ENCODE measurements around the gene MOB2.
A peak's percentile ranks its signal among the peaks of the same experiment; 100 is the strongest.

Gene MOB2

DNA sequence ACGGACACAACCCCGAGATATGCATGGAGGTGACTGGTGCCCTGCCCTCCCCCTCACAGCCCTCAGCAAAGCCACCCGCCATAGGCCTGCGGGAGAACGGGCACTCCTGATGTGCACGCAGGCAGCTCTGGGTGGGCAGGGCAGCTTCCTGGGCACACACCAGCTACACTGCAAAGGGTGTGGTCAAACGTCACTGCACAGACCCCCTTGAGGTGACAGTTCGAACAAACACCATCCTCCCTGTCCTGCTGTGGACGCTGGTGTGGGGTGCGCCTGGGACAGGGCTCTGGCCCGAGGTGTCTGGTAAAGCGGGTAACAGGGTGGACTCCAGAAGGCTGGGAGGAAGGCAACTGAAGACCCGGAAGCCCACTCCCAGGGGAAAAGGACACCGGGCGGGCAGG, 21.9 kb upstream of the MOB2 start:
- Histone ChIP-seq H4K91ac (ENCODE audit: low read depth, low read length) (no peak overlapping the region), H3K36me3 (ENCODE audit: control insufficient read depth in 1 of 2, insufficient read depth in 2 of 2, low read length in 2 of 2) (no peaks in the 10 kb centered on the region), H2BK12ac (ENCODE audit: low read length) (no peak overlapping the region), H2BK120ac (ENCODE audit: insufficient read depth, low read length, poor library complexity) (no peak overlapping the region), H3K79me2 (ENCODE audit: control insufficient read depth, insufficient read depth, low read length, poor library complexity) (peaks cover 4% of the 10 kb centered on the region), H3K4ac (ENCODE audit: low read depth, low read length) (no peak overlapping the region), H3K79me1 (ENCODE audit: low read length) (no peaks in the 10 kb centered on the region), H4K12ac (ENCODE audit: low read depth, low read length) (no peak overlapping the region), H2AK5ac (ENCODE audit: low read length) (no peak overlapping the region), H4K8ac (ENCODE audit: low read depth, low read length) (no peak overlapping the region), H3K4me3 (ENCODE audit: low read depth, low read length) (no peak overlapping the region), H3K27me3 (ENCODE audit: insufficient read depth, low read length) (no peaks in the 10 kb centered on the region), H3K9ac (ENCODE audit: low read length) (no peak overlapping the region), H2AFZ (ENCODE audit: insufficient read depth, low read length, poor library complexity) (no peak overlapping the region), H3K23ac (ENCODE audit: low read length) (no peak overlapping the region), H3K4me2 (ENCODE audit: low read length) (no peak overlapping the region), H2BK5ac (ENCODE audit: low read depth, low read length, poor library complexity) (no peak overlapping the region), H3K4me1 (ENCODE audit: control insufficient read depth in 1 of 2, insufficient read depth in 2 of 2, low read length in 2 of 2) (no peaks in the 10 kb centered on the region), H3K18ac (ENCODE audit: low read length) (no peak overlapping the region), H3K27ac (ENCODE audit: low read depth, low read length) (no peak overlapping the region), H3K9me3 (ENCODE audit: insufficient read depth, low read depth, low read length) (no peaks in the 10 kb centered on the region), H3K14ac (ENCODE audit: low read length) (no peak overlapping the region)
- WGBS (ENCODE audit: extremely low coverage, insufficient coverage, insufficient read length) = no CpG with 5 or more reads among the region's 15 CpGs
- DNase-seq = no peak

DNA sequence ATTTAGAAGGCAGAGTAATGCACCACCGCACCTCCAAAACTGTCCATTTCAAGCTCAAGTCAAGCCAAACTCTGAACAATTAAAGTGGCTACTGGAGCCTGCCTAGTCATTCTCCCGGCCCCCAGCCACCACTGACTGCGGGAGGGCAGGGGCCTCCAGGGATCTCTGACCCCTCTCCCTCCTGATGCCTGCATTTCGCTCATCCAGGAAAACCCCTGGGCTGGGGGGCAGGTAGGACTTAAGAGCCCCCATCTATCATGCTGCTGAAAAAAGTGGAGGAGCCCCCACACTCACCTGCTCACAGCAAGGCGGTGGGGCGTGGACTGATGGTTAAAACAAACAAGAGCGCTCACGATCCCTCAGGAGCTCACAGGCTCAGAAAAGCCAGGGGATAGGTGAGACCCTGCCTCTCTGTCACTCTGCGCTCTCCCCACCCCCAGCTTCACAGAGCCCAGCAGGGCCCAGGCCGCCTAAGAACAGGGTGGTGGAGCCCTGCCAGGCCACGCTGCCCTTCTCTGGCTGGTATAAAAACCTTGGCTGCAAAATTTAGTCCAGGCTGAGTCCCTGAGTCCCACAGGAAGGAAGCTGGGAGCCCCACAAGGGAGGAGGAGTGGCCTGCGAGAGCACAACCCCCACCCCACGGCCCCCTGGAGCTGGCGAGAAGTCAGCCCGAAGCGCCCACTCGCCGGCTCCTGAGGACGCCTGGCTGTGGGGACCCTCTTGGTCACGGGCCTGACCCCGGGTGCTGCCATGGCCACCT, 21.0 kb upstream of the MOB2 start:
- Histone ChIP-seq H4K12ac (ENCODE audit: low read depth, low read length) (no peak overlapping the region), H3K14ac (ENCODE audit: low read length) (no peak overlapping the region), H3K23ac (ENCODE audit: low read length) (no peak overlapping the region), H2AFZ (ENCODE audit: insufficient read depth, low read length, poor library complexity) (no peak overlapping the region), H3K4me1 (ENCODE audit: control insufficient read depth in 1 of 2, insufficient read depth in 2 of 2, low read length in 2 of 2) (no peaks in the 10 kb centered on the region), H3K9ac (ENCODE audit: low read length) (no peak overlapping the region), H3K79me1 (ENCODE audit: low read length) (no peaks in the 10 kb centered on the region), H4K8ac (ENCODE audit: low read depth, low read length) (no peak overlapping the region), H2BK5ac (ENCODE audit: low read depth, low read length, poor library complexity) (no peak overlapping the region), H3K36me3 (ENCODE audit: control insufficient read depth in 1 of 2, insufficient read depth in 2 of 2, low read length in 2 of 2) (no peaks in the 10 kb centered on the region), H3K27ac (ENCODE audit: low read depth, low read length) (no peak overlapping the region), H2BK120ac (ENCODE audit: insufficient read depth, low read length, poor library complexity) (no peak overlapping the region), H3K4me3 (ENCODE audit: low read depth, low read length) (no peak overlapping the region), H3K79me2 (ENCODE audit: control insufficient read depth, insufficient read depth, low read length, poor library complexity) (peaks cover 4% of the 10 kb centered on the region), H3K4ac (ENCODE audit: low read depth, low read length) (no peak overlapping the region), H3K9me3 (ENCODE audit: insufficient read depth, low read depth, low read length) (no peaks in the 10 kb centered on the region), H2AK5ac (ENCODE audit: low read length) (no peak overlapping the region), H3K18ac (ENCODE audit: low read length) (no peak overlapping the region), H4K91ac (ENCODE audit: low read depth, low read length) (no peak overlapping the region), H3K27me3 (ENCODE audit: insufficient read depth, low read length) (no peaks in the 10 kb centered on the region), H2BK12ac (ENCODE audit: low read length) (no peak overlapping the region), H3K4me2 (ENCODE audit: low read length) (no peak overlapping the region)
- DNase-seq = no peak
- no CpG with 5 or more reads among the region's 21 CpGs for WGBS (ENCODE audit: extremely low coverage, insufficient coverage, insufficient read length)

DNA sequence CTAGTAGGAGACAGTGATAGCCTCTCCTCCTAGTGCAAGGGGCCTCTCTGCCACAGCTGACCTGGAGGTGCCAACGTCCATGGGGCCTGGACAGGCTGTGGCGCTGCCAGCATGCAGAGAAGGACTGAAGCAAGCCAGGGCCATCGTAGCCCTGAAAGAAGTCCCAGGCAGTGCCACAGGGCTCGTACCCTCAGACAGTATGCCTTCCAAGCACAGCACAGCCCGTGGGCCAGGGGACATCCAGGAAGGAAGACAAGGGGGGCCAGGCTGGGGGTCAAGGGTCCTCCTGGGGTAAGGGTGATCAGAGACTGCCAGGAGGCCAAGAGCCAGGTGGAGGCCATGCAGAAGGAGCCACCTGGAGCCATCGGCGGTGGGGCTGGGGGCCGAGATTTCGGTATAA, 20.4 kb upstream of the MOB2 start:
- H3K36me3 ChIP-seq (ENCODE audit: control insufficient read depth in 1 of 2, insufficient read depth in 2 of 2, low read length in 2 of 2) = no peaks in the 10 kb centered on the region
- H2BK5ac ChIP-seq (ENCODE audit: low read depth, low read length, poor library complexity) = no peak overlapping the region
- no peak overlapping the region for H3K4ac ChIP-seq (ENCODE audit: low read depth, low read length)
- no peak overlapping the region for H3K9ac ChIP-seq (ENCODE audit: low read length)
- H4K91ac ChIP-seq (ENCODE audit: low read depth, low read length) = no peak overlapping the region
- peaks cover 4% of the 10 kb centered on the region for H3K79me2 ChIP-seq (ENCODE audit: control insufficient read depth, insufficient read depth, low read length, poor library complexity)
- no peak overlapping the region for H2BK12ac ChIP-seq (ENCODE audit: low read length)
- no peak overlapping the region for H3K23ac ChIP-seq (ENCODE audit: low read length)
- no peak for DNase-seq
- no peaks in the 10 kb centered on the region for H3K4me1 ChIP-seq (ENCODE audit: control insufficient read depth in 1 of 2, insufficient read depth in 2 of 2, low read length in 2 of 2)
- H3K79me1 ChIP-seq (ENCODE audit: low read length) = no peaks in the 10 kb centered on the region
- no CpG with 5 or more reads among the region's 9 CpGs for WGBS (ENCODE audit: extremely low coverage, insufficient coverage, insufficient read length)
- H2AFZ ChIP-seq (ENCODE audit: insufficient read depth, low read length, poor library complexity) = no peak overlapping the region
- no peak overlapping the region for H2AK5ac ChIP-seq (ENCODE audit: low read length)
- no peak overlapping the region for H4K12ac ChIP-seq (ENCODE audit: low read depth, low read length)
- H3K9me3 ChIP-seq (ENCODE audit: insufficient read depth, low read depth, low read length) = no peaks in the 10 kb centered on the region
- no peaks in the 10 kb centered on the region for H3K27me3 ChIP-seq (ENCODE audit: insufficient read depth, low read length)
- no peak overlapping the region for H2BK120ac ChIP-seq (ENCODE audit: insufficient read depth, low read length, poor library complexity)
- no peak overlapping the region for H3K4me3 ChIP-seq (ENCODE audit: low read depth, low read length)
- H4K8ac ChIP-seq (ENCODE audit: low read depth, low read length) = no peak overlapping the region
- no peak overlapping the region for H3K14ac ChIP-seq (ENCODE audit: low read length)
- H3K4me2 ChIP-seq (ENCODE audit: low read length) = no peak overlapping the region
- H3K27ac ChIP-seq (ENCODE audit: low read depth, low read length) = no peak overlapping the region
- H3K18ac ChIP-seq (ENCODE audit: low read length) = peak overlapping the region; percentile 17

DNA sequence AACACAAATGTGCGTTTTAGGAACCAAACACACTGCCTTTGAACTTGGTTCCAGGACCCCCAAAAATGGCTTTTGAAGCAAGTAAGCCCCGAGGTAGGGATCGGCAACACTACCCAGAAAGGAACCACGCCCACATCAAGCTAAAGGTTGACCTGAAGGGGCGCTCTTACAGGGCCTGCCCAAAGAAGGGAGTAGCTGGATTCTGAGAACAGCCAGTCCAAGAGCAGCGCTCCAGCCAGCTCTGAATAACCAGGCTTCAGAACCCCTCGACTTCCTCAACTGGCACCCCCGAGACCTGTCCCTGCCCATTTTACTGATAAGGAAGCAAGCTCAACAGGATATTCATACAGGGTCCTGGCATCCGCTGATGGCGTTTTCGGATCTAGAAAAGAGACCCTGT, 18.9 kb upstream of the MOB2 start:
- Histone ChIP-seq H4K8ac (ENCODE audit: low read depth, low read length) (no peak overlapping the region), H2BK120ac (ENCODE audit: insufficient read depth, low read length, poor library complexity) (no peak overlapping the region), H3K27ac (ENCODE audit: low read depth, low read length) (no peak overlapping the region), H3K9me3 (ENCODE audit: insufficient read depth, low read depth, low read length) (no peaks in the 10 kb centered on the region), H2BK5ac (ENCODE audit: low read depth, low read length, poor library complexity) (no peak overlapping the region), H3K4me3 (ENCODE audit: low read depth, low read length) (no peak overlapping the region), H3K4ac (ENCODE audit: low read depth, low read length) (no peak overlapping the region), H3K27me3 (ENCODE audit: insufficient read depth, low read length) (no peaks in the 10 kb centered on the region), H3K4me1 (ENCODE audit: control insufficient read depth in 1 of 2, insufficient read depth in 2 of 2, low read length in 2 of 2) (no peaks in the 10 kb centered on the region), H3K36me3 (ENCODE audit: control insufficient read depth in 1 of 2, insufficient read depth in 2 of 2, low read length in 2 of 2) (no peaks in the 10 kb centered on the region), H3K79me2 (ENCODE audit: control insufficient read depth, insufficient read depth, low read length, poor library complexity) (peaks cover 4% of the 10 kb centered on the region), H3K14ac (ENCODE audit: low read length) (no peak overlapping the region), H3K18ac (ENCODE audit: low read length) (no peak overlapping the region), H4K91ac (ENCODE audit: low read depth, low read length) (no peak overlapping the region), H3K9ac (ENCODE audit: low read length) (no peak overlapping the region), H2AFZ (ENCODE audit: insufficient read depth, low read length, poor library complexity) (no peak overlapping the region), H4K12ac (ENCODE audit: low read depth, low read length) (no peak overlapping the region), H3K79me1 (ENCODE audit: low read length) (no peaks in the 10 kb centered on the region), H3K23ac (ENCODE audit: low read length) (no peak overlapping the region), H2AK5ac (ENCODE audit: low read length) (no peak overlapping the region), H3K4me2 (ENCODE audit: low read length) (no peak overlapping the region), H2BK12ac (ENCODE audit: low read length) (no peak overlapping the region)
- no CpG with 5 or more reads among the region's 11 CpGs for WGBS (ENCODE audit: extremely low coverage, insufficient coverage, insufficient read length)
- peak in 1 of 2 donors; percentile 18 for DNase-seq
